Stimulated activated naive CD8-positive, alpha-beta T cell treated with anti-CD3 and anti-CD28 coated beads, Interleukin-15, Interleukin-2, amounts not matched to agents 100 U/mL and 50 U/mL, for 24 hours (primary cell): Measurements from ENCODE around the gene SEPTIN8.

ENCODE experiments used
- ATAC-seq: fragments of 150-1000 bp; cut with Tn5 transposase; one replicate; pipeline ENCODE4 v1.10.0; 2021
- DNase-seq: peaks from one replicate; pipeline ENCODE4 v3.0.0; 2021

The SEPTIN8 gene

GRCh38 chr5:132764051-132764450 is 13.0 kb downstream of the SEPTIN8 start:
- ATAC-seq (no peak), DNase-seq (no peak)

- DNase-seq, result no peak
Observed at GRCh38 chr5:132763181-132764036, 13.6 kb downstream of the SEPTIN8 start.

DNA sequence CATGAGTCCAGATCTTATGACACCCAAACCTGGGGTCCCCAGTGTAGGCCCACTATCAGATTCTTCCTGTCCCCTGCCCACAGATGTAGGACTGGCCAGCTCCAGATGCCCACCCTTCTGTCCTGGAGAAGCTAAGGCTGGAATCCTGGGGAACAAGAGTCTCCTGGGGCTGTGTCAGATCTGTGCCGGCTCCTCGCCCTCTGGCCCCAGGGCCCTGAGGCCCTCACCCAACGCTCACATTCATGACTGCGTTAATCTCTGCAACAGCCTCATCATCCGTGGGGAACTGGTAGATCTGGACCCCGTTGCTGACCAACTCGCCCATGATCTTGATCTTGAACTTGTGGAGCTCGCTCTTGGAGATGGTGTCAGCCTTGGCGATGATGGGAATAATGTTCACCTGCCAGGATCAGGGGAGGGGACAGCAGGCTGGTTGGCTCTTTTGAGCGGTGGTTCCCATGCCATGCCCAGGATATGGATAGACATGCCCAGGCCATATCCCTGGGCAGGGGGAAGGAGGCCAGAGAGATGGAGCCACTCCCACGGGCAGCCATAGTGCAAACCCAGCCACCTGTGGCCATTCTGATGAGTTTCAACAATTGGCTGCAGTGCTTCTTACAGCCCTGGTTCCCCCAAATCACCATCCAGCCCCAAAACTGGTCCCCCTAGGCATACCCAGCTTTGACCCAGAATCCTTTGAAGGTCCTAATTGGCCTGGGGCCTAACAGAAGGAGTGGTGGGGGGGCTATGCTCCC is 14.6 kb downstream of the SEPTIN8 start:
- DNase-seq, result no peak
- ATAC-seq, result no peak

More at GRCh38 chr5:132763181-132764036, 13.6 kb downstream of the SEPTIN8 start:
- ATAC-seq, result no peak

- no peak for DNase-seq
- no peak for ATAC-seq
Observed at GRCh38 chr5:132761321-132762240, 15.5 kb downstream of the SEPTIN8 start.

DNA sequence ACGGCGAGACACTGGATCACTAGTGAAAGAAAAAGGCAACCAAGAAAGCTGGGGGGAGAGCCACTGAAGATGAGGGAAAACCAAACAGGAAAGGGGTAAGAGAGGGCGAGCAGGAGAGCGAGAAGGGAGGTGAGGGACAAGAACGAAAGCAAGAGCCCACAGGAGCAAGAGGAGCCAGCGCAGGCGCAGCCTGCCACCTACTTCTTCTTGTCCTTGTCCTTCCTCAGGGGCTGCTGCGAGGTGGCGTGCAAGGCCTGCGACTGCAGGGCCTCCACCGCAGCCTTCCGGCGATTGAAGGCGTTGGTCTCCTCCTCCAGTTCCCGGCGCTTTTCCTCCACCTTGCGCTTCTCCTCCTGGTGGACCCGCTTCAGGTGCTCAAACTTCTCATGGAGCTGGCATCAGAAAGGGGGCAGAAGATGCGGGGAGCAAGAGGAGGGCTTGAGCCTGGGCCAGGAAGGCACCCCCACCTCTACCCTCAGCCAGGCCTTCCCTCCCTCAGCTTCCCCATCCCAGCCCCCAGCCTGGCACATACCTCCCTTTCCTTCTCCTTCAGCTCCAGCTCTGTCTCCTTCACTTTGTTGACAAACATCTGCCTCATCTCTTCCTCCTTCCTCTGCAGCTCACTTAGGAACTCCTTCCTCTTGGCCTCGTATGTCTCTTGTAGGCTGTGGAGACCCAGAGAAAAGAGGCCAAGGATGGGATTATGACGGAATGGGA is 16.3 kb downstream of the SEPTIN8 start:
- DNase-seq, result no peak
- no peak for ATAC-seq

DNA sequence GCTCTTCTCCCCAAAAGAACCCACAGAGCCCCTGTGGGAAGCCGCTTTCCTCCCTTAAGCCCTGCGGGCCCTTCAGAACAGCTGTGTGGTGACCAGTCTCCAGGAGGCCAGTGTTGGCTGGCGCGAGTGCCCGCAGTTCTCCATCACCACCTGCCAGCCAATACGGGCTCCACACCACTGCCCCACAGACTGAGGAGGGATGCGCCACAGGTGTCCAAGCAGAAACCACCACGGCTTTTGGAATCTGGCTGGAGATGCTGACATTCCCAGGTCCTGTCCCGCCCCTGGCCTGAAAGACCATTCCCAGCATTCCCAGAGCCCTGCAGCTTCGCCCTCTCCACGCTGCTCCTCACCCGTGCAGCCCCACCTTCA is 17.0 kb downstream of the SEPTIN8 start:
- no peak for ATAC-seq

DNA sequence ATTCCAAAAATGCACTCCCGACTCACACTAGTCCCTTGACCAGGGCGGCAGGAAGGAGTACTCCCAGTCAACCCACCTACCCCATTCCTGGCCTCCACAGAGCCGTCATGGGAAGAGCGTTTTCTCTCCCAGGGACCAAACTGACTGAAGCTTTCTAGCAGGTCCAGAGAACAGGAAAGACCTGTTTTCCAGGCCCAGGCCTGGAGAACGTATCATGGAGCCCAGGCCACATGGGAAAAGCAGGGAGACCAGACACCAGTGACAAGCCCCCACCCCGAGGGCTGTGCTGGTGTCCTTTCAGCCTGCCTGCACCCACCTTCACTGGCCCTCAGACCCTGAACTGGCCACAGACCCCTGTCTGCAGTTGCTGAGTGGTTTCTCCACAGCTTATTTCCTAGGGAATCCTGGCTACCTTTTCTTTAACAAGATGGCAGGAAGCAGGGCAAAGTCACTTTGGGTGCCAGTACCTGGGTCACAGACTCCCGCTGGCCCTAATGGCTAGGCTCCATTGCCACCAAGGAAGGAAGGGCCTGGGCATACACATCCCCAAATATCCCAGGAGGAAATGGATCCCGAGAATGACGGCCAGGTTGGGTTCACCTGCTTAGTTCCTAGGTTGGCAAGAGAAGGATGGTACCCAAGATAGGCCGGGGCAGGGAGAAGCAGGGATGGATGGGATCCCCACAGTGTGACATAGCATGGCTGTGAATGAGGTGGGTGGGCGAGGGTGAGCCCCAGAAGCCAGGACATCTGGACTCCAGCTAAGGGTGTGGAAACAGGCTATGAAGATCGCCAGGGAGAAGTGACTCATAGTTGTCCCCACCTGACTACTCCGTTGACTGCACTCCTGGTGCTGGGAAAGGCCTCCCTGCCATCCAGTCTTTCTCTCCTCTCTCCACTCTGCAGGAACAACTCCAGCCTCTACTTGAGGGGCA is 17.7 kb downstream of the SEPTIN8 start:
- DNase-seq (no peak), ATAC-seq (no peak)

More for the DNA sequence above, 17.0 kb downstream of the SEPTIN8 start:
- no peak for DNase-seq

DNA sequence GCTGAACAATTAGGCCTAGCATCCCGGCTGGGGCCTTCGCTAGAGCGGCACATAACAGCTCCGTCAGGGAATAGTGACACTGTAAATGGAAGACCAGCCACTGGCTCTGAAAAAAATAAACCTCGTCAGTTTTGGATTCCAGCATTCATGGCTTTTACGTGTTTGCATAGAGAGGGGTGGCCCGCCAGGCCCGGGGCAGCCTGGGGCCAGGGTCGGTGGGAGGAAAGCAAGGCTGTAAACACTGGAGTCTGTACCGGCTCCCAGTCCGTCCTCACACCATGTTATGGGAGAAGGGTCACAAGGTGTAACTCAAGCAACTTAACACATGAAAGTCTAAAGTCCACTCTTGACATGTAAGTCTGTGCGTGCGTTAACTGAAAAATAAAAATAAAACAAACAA is 18.6 kb downstream of the SEPTIN8 start:
- no peak for DNase-seq
- no peak for ATAC-seq

DNA sequence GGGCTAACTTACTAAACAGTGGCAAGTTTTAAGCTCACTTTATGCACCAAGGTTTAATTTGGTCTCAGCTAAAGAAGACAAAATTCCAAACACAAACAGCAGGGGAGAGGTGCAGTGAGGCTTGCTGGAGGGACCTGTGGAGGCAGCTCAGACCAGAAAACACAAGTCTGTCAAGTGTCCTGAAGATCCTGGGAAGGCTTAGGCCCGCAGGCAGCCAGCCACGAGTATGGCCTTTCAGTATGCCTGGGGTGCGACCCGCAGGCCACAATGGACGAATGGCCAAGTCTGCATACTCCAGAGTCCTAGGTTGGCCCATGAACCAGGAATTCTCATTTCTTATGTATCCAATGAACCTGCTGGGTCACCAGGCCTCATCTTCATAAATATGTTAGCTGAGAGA is 20.5 kb downstream of the SEPTIN8 start:
- ATAC-seq, result no peak
- no peak for DNase-seq

GRCh38 chr5:132754947-132755346 is 22.1 kb downstream of the SEPTIN8 start:
- ATAC-seq, result no peak
- no peak for DNase-seq

GRCh38 chr5:132754111-132754510 is 22.9 kb downstream of the SEPTIN8 start:
- ATAC-seq, result no peak
- no peak for DNase-seq

DNA sequence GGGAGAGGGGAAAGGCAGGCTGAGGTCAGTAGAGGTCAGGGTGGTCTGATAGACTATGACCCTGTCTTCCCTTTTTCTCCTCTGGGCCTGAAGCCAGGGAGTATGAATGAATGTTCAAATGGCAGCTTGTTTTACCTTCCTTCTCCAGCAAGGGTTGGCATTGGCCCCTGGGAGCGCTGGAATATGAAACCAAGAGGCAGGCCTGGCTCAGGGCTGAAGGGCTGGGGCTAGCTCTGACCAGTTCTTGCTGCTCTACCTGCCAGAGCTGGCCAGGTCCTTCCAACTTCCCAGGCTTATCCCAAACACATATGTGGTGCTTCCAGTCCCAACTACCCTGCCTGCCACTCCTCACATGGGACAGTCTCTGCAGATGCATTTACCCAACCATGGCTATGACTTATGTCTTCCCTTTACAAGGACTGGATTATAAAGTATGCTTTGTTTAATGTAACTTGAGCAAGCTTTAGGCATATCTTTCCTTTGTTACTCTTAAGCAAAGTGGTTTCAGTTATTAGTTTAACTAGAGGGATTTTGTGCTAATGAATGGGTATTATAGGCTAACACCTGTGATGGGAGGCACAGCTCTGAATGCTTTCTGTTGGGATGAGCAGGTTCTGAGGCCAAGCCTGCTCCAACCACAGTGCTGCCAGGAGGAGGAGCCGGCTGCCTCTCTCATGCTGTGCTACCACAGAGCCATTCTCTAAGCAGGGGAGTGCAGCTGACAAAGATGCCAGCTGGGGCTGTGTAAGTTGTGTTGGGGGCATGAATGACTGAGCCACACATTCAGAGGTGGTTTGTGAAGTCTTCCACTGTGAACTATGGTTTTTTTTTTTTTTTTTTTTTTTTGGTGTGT is 23.7 kb downstream of the SEPTIN8 start:
- DNase-seq, result no peak
- ATAC-seq, result peak; percentile 66

DNA sequence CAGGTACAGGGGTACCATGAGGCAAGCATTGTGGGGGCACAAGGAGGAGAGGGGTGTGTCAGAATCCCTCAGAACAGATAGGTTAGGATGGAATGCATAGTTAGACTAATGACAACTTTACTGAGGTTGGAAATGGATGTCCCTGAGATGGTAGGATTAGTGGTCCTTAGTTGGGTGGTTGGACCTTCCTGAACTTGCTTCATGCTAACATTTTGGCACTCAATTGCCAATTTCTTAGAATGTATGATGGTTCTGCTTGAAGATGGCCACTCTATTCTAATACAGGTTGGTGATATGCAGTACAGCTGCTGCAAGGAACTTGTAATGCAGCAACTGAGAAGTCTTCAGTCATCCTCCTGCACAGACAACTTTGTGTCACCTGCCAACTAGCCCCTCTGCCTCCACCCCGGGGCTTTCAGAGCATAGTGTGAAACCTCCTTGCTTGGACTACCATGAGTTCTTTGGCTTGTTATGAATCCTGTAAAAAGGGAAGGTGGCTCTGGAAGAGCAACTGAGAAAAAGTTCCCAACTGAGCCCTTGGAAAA is 24.4 kb downstream of the SEPTIN8 start:
- ATAC-seq (no peak), DNase-seq (no peak)

GRCh38 chr5:132751971-132752580 is 25.0 kb downstream of the SEPTIN8 start:
- ATAC-seq (no peak), DNase-seq (no peak)

DNA sequence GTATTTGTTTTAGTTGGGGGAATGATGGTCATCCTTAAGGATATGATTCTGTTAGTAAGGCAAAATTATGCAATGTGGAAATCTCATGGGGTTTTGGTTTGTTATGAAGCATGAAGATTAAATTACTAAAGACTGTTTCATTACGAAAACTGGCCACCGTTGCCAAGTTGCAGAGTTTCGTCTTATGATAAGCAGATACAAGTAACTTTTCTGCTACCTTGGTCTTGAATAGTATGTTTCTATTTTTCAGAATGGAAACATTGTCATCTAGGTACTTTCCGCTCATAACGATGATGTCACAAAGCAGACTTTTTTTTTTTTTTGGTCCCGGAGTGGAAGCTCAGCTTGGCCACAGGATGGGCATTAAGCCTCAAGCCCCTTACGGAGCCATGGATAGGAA is 25.6 kb downstream of the SEPTIN8 start:
- no peak for DNase-seq

GRCh38 chr5:132750471-132751230 is 26.4 kb downstream of the SEPTIN8 start:
- no peak for DNase-seq
- no peak for ATAC-seq

More for the DNA sequence above, 25.6 kb downstream of the SEPTIN8 start:
- ATAC-seq, result peak; percentile 22

DNA sequence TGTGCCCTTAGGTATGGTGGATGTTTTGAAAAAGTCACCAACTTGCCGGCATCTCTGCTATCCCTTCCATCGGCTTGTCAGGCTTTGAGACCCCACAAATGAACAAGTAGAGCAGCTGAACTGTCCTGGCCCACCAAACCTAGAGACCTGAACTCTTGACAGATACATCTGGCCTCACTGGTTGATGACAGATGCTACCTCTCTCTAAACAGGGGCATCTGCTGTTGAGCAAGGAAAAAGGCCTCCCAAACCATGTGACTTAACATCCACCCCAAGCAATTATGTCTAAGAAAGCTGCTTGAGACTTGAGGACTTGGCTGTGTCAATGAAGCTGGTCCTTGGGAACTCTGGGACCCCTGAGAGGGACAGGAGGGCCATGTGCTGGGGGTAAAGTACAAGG is 27.5 kb downstream of the SEPTIN8 start:
- no peak for DNase-seq
- no peak for ATAC-seq

DNA sequence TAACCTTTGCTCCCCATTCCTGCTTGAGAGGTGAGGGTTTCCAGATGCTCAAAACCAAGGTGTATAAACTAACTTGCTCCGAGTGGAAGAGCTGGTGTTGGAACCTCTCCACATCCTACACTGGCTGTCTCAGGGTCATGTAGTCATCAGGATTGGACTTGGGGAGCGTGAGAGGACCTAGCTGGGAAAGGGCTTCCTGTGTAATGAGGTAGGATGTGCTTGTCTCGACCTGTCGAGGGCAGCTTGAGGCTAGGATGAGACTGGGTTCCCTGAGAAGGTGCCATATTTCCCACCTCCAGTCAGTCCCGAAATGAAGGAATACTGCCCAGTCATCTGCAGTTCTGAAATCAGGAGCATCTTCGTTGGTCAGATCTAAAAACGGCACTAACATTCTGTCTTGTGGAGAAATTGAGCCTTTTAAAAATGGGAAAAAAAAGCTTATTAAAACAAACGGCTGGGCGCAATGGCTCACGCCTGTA is 28.5 kb downstream of the SEPTIN8 start:
- DNase-seq, result no peak

More for the DNA sequence above, 28.5 kb downstream of the SEPTIN8 start:
- ATAC-seq, result no peak
